K562 (cell line): ENCODE measurements around the gene GIPC3. TPM values are rescaled to one million over a fixed set of nuclear protein-coding genes. Genes with fewer than 3 reads are reported as not detected.

ENCODE experiments used
- ATAC-seq: fragments of 200-7000 bp; cut with Tn5 transposase; 3 replicates; pipeline ENCODE4 v1.9.1; 2020; ENCODE audit warnings: moderate library complexity
- BruUV-seq: library from RNA; stranded (reverse); fragments of 400-500 nt; replicated peaks from 2 replicates; lab custom pipeline; 2021; lab: Mats Ljungman, UMichigan
- CTCF ChIA-PET: fragments of 300-600 bp; formaldehyde crosslinking; extraction: SDS; loops from one replicate; lab custom pipeline; 2021; ENCODE audit warnings: low intra/inter-chr PET ratio; lab: Yijun Ruan, JAX
- POLR2A ChIA-PET: fragments of 300-600, 350-650 bp; sonication (Branson Sonifier 250); formaldehyde crosslinking; extraction: SDS; loops from one replicate; lab custom pipeline; 2021; ENCODE audit warnings: antibody characterized with exemption, inconsistent platforms; lab: Yijun Ruan, JAX
- DNase-seq, 4 experiments: peaks; one replicate each; pipeline versions ENCODE4 v3.0.0 to v3.0.0-alpha.2; 2011 to 2018; ENCODE audit warnings: low spot score in 3 of 4, mixed read lengths in 3 of 4; ENCODE audit errors: extremely low read depth in 1 of 4
- FAIRE-seq: peaks from 2 replicates; lab custom pipeline; 2011; peaks lifted over from hg19 to GRCh38; lab: Jason Lieb, UNC
- H2AFZ ChIP-seq: 2 replicates; pipeline ENCODE4 v1.6.0; 2011; ENCODE audit warnings: low read depth, low read length, control low read depth, inconsistent platforms
- H3K27ac ChIP-seq: fragments of 200-600 bp; 3 replicates; pipeline ENCODE4 v1.8.0; 2011; ENCODE audit warnings: low read depth, mild to moderate bottlenecking, control low read depth, inconsistent platforms, low read length, moderate library complexity, mixed read lengths; ENCODE audit errors: extremely low read depth
- H3K27me3 ChIP-seq, 2 experiments: fragments of 300-600 bp in 1 of 2; 2 replicates in 1 of 2; 3 replicates in 1 of 2; pipeline versions ENCODE4 v1.6.0 to v1.8.0; 2011; ENCODE audit warnings: inconsistent platforms in 2 of 2, low read length in 2 of 2, mild to moderate bottlenecking in 1 of 2, mixed read lengths in 1 of 2, moderate library complexity in 1 of 2; ENCODE audit not compliant: control insufficient read depth in 2 of 2, insufficient read depth in 2 of 2
- H3K36me3 ChIP-seq: fragments of 300-600 bp; 3 replicates; pipeline ENCODE4 v1.8.0; 2011; ENCODE audit warnings: mild to moderate bottlenecking, low read length, inconsistent platforms; ENCODE audit not compliant: control insufficient read depth, insufficient read depth
- H3K4me1 ChIP-seq, 2 experiments: fragments of 200-600 bp in 1 of 2; replicated peaks in 1 of 2; 2 replicates in 1 of 2; 3 replicates in 1 of 2; pipeline versions ENCODE4 v1.5.1 to v1.8.0; 2011; ENCODE audit warnings: inconsistent platforms in 2 of 2, low read length in 2 of 2, mild to moderate bottlenecking in 1 of 2, mixed read lengths in 1 of 2, moderate library complexity in 1 of 2; ENCODE audit not compliant: control insufficient read depth in 2 of 2, insufficient read depth in 2 of 2
- H3K4me2 ChIP-seq: 2 replicates; pipeline ENCODE4 v1.6.1; 2011; ENCODE audit warnings: low read length, control low read depth, inconsistent platforms, mixed read lengths; ENCODE audit not compliant: insufficient read depth
- H3K4me3 ChIP-seq: fragments of 200-600 bp; sonication (generic), shearing (Covaris generic); 2 replicates; pipeline ENCODE4 v1.5.1; 2016; ENCODE audit warnings: control low read depth, inconsistent platforms
- H3K79me2 ChIP-seq: fragments of 200-600 bp; 3 replicates; pipeline ENCODE4 v1.8.0; 2011; ENCODE audit warnings: low read length, inconsistent platforms; ENCODE audit not compliant: control insufficient read depth, insufficient read depth
- H3K9ac ChIP-seq, 2 experiments: 2 replicates each; pipeline versions ENCODE4 v1.6.0 to v1.6.1; 2011; ENCODE audit warnings: low read depth in 2 of 2, low read length in 2 of 2, control low read depth in 1 of 2, inconsistent platforms in 1 of 2, mild to moderate bottlenecking in 1 of 2, mixed read lengths in 1 of 2; ENCODE audit not compliant: insufficient read depth in 1 of 2
- H3K9me1 ChIP-seq: one replicate; pipeline ENCODE4 v1.6.0; 2011; ENCODE audit warnings: inconsistent platforms, mild to moderate bottlenecking, low read length, moderate library complexity; ENCODE audit not compliant: control insufficient read depth, insufficient read depth
- H3K9me3 ChIP-seq: replicated peaks from 2 replicates; pipeline ENCODE4 v1.5.1; 2011; ENCODE audit warnings: low read depth, low read length, inconsistent platforms; ENCODE audit not compliant: control insufficient read depth, insufficient read depth
- H4K20me1 ChIP-seq: replicated peaks from 2 replicates; pipeline ENCODE4 v1.6.1; 2011; ENCODE audit warnings: low read length, inconsistent platforms, mixed read lengths; ENCODE audit not compliant: control insufficient read depth, insufficient read depth
- CREB3L1 ChIP-seq: fragments of 450-650 bp; IDR thresholded peaks from 2 replicates; pipeline ENCODE4 v1.6.1; 2014; ENCODE audit warnings: low read depth, mild to moderate bottlenecking, moderate library complexity, borderline replicate concordance
- HEY1 ChIP-seq: fragments of 250-450 bp; sonication (Bioruptor Pico); IDR thresholded peaks from 2 replicates; pipeline ENCODE4 v1.5.0; 2020; ENCODE audit warnings: mild to moderate bottlenecking, moderate library complexity, borderline replicate concordance
- IRF9 ChIP-seq: fragments of 450-650 bp; IDR thresholded peaks from 2 replicates; pipeline ENCODE4 v1.6.1; 2016; ENCODE audit warnings: missing biosample characterization, missing genetic modification characterization
- LEF1 ChIP-seq: fragments of 450-650 bp; IDR thresholded peaks from 2 replicates; pipeline ENCODE4 v1.6.1; 2016; ENCODE audit warnings: mild to moderate bottlenecking
- MCM3 ChIP-seq: fragments of 450-650 bp; IDR thresholded peaks from 2 replicates; pipeline ENCODE4 v1.6.1; 2016
- MCM5 ChIP-seq: fragments of 450-650 bp; IDR thresholded peaks from 2 replicates; pipeline ENCODE4 v1.6.1; 2016; ENCODE audit warnings: low read depth
- NCOA1 ChIP-seq: fragments of 450-650 bp; IDR thresholded peaks from 2 replicates; pipeline ENCODE4 v1.6.1; 2016; ENCODE audit warnings: low read depth
- NFIX ChIP-seq: fragments of 250-450 bp; sonication (Bioruptor Pico); IDR thresholded peaks from 2 replicates; pipeline ENCODE4 v1.4.0; 2020; ENCODE audit warnings: low read depth, mild to moderate bottlenecking, moderate library complexity
- POLR2G ChIP-seq: fragments of 200-400 bp; formaldehyde crosslinking; IDR thresholded peaks from 2 replicates; pipeline ENCODE4 v1.6.1; 2017; ENCODE audit warnings: low read depth, mild to moderate bottlenecking, antibody characterized with exemption, low read length, moderate library complexity
- RBM15 ChIP-seq: fragments of 200-400 bp; formaldehyde crosslinking; IDR thresholded peaks from 2 replicates; pipeline ENCODE4 v1.6.1; 2018; ENCODE audit warnings: mild to moderate bottlenecking, low read length, moderate library complexity; ENCODE audit not compliant: insufficient read depth
- SIX5 ChIP-seq, 2 experiments: IDR thresholded peaks; 2 replicates each; pipeline ENCODE4 v1.6.1; 2011; ENCODE audit warnings: low read length in 2 of 2, borderline replicate concordance in 1 of 2, low read depth in 1 of 2, mild to moderate bottlenecking in 1 of 2, moderate library complexity in 1 of 2; ENCODE audit not compliant: insufficient read depth in 1 of 2
- STAT5A ChIP-seq: IDR thresholded peaks from 2 replicates; pipeline ENCODE4 v1.6.1; 2012; ENCODE audit warnings: low read length, inconsistent platforms, borderline replicate concordance
- TCF15 ChIP-seq: fragments of 250-450 bp; sonication (Bioruptor Pico); IDR thresholded peaks from 2 replicates; pipeline ENCODE4 v1.8.0; 2022; ENCODE audit warnings: moderate library complexity, mild to moderate bottlenecking, inconsistent platforms
- TCF7 ChIP-seq: sonication (generic); IDR thresholded peaks from 2 replicates; pipeline ENCODE4 v1.6.1; 2016; ENCODE audit warnings: antibody characterized with exemption, borderline replicate concordance
- ZNF217 ChIP-seq: sonication (generic); formaldehyde crosslinking; IDR thresholded peaks from 2 replicates; pipeline ENCODE4 v1.8.0; 2022; ENCODE audit warnings: mild to moderate bottlenecking, missing genetic modification reagents
- ZNF224 ChIP-seq: sonication (generic); formaldehyde crosslinking; IDR thresholded peaks from 2 replicates; pipeline ENCODE4 v1.8.0; 2022; ENCODE audit warnings: mild to moderate bottlenecking, missing genetic modification reagents
- ZNF551 ChIP-seq: fragments of 250-450 bp; sonication (Bioruptor Pico); IDR thresholded peaks from 2 replicates; pipeline ENCODE4 v1.5.0; 2021; ENCODE audit warnings: mild to moderate bottlenecking, moderate library complexity
- ZNF764 ChIP-seq: fragments of 250-450 bp; sonication (Bioruptor Pico); IDR thresholded peaks from 2 replicates; pipeline ENCODE4 v1.4.0; 2020; ENCODE audit warnings: low read depth, mild to moderate bottlenecking, moderate library complexity
- WGBS: fragments of 100-300 bp; shearing (Covaris generic); methylation state at CpG from one replicate; pipeline ENCODE4 v1.1.6; 2016; ENCODE audit warnings: low coverage, mixed read lengths; ENCODE audit not compliant: insufficient coverage; ENCODE audit errors: missing lambda C conversion rate; 5-methylcytosine and 5-hydroxymethylcytosine counted together
- in situ Hi-C: fragments of 300-500 bp; cut with MboI; formaldehyde crosslinking; loops from 4 replicates; pipeline ENCODE4 v1.15.0; 2018; ENCODE audit warnings: inconsistent platforms, mixed read lengths
- intact Hi-C: fragments of 100-400 bp; cut with micrococcal nuclease; formaldehyde crosslinking; loops from 2 replicates; pipeline ENCODE4 v1.14.2; 2022
- polyA plus RNA-seq, 8 experiments: library from polyadenylated mRNA; depleted of rRNA in 4 of 8; stranded (reverse) in 5 of 8; unstranded in 3 of 8; fragments of >200 nt; fragmentation: Nextera tagmentation in 2 of 8; fragmentation: Illumina TruSeq in 1 of 8; extraction: Ambion mirVana in 2 of 8; extraction: Trizol in 1 of 8; gene quantifications; 2 replicates each; pipeline versions ENCODE4 v1.2.1 to v1.2.3, GENCODE V29; 2011 to 2014; ENCODE audit warnings: inconsistent platforms in 1 of 8, missing spikeins in 1 of 8
- total RNA-seq, 7 experiments: library from RNA; depleted of rRNA in 6 of 7; stranded (reverse); fragments of >200 nt in 6 of 7; fragmentation: Illumina TruSeq in 2 of 7; extraction: Trizol in 2 of 7; gene quantifications; 2 replicates each; pipeline versions ENCODE4 v1.2.1 to v1.2.3, GENCODE V29; 2011 to 2021; ENCODE audit warnings: low replicate concordance in 1 of 7

The GIPC3 gene
- total and polyA plus RNA-seq, 9 of the 15 experiments (the other 6 are each of a cell fraction or from before 2014, with no cell fraction given) = 0.03 to 3.6 (median 1.5) TPM; not detected in 1

- DNase-seq (no peak), FAIRE-seq (no peak), ATAC-seq (no peak)
- Histone ChIP-seq H3K27ac (no peak overlapping the region), H3K4me2 (no peak overlapping the region), H3K79me2 (no peaks in the 10 kb centered on the region), H3K9me1 (no peaks in the 10 kb centered on the region), H4K20me1 (no peaks in the 10 kb centered on the region), H3K4me1 (peaks cover 0 to 23% of the 10 kb centered on the region in 2 experiments; a peak in 2 of 5 replicates), H2AFZ (no peak overlapping the region), H3K27me3 (no peaks in the 10 kb centered on the region), H3K4me3 (no peak overlapping the region), H3K9me3 (peaks cover 14% of the 10 kb centered on the region), H3K36me3 (peaks cover 3% of the 10 kb centered on the region; the same call in 1 of the 3 replicates), H3K9ac (no peak overlapping the region)
- 52% methylated on average over 8 of the region's 8 CpGs for WGBS
- CTCF ChIA-PET = no interaction called here
- BruUV-seq = no TSS peak
- in situ Hi-C loops = no loop called here
- POLR2A ChIA-PET = interaction anchor here (0.6 to 3.1 kb wide), 11 partner anchors 8 to 83 kb away, joined by 3 to 29 read pairs (median 4); partner anchors contain the start of gene TBXA2R
- intact Hi-C loops = no loop called here
- no peak for TF ChIP-seq POLR2G
- TF ChIP-seq TCF7 = no peak
- no peak for TF ChIP-seq ZNF217 (CRISPR knock-in tag)
- TF ChIP-seq TCF15 (CRISPR knock-in tag) = no peak
- no peak for TF ChIP-seq ZNF764
- TF ChIP-seq MCM5 = no peak
- TF ChIP-seq NFIX (CRISPR knock-in tag) = no peak
- TF ChIP-seq LEF1 = no peak
- no peak for TF ChIP-seq HEY1 (CRISPR knock-in tag)
- TF ChIP-seq SIX5 (IDR thresholded peaks at IDR 0.05; ENCODE audit: borderline replicate concordance in 1 of 2, insufficient read depth in 1 of 2, low read depth in 1 of 2, low read length in 2 of 2) = no peak
- no peak for TF ChIP-seq ZNF224
- TF ChIP-seq CREB3L1 = peak; percentile 98; the same call in 1 of the 2 replicates
- 0 out of 2 replicates have a peak, but pooled peaks have one; percentile 7 for TF ChIP-seq STAT5A
- TF ChIP-seq MCM3 = no peak
- TF ChIP-seq RBM15 = no peak
- no peak for TF ChIP-seq NCOA1
- TF ChIP-seq ZNF551 (CRISPR knock-in tag) = no peak
- no peak for TF ChIP-seq IRF9 (tag)
Measured at GRCh38 chr19:3590991-3591659, 5.8 kb downstream of the GIPC3 start.
